Left kidney (tissue), 8 donors: ENCODE results near the gene MRPS14. TPM values are rescaled to one million over a fixed set of nuclear protein-coding genes. Genes with fewer than 3 reads are reported as not detected.
"Not testable (repeated sequence)": the region's sequence is repeated elsewhere in the genome, so short reads cannot be mapped to it uniquely, and the experiment has no call there.

Experiments
- DNase-seq: peaks from one replicate; pipeline ENCODE4 v3.0.0-alpha.2; 2013
- long read RNA-seq, 8 donors: transcript quantifications; one replicate each; lab custom pipeline, GENCODE V29; 2026
- polyA plus RNA-seq: library from polyadenylated mRNA; unstranded; fragments of 120-200 nt; gene quantifications from one replicate; pipeline ENCODE4 v1.2.1, GENCODE V29; 2013; ENCODE audit not compliant: insufficient read length

Gene MRPS14
- 52.9 TPM for polyA plus RNA-seq
- long read RNA-seq, donor 1, transcript MRPS14-202 (3 exons, 2,115 nt) = major isoform, 69 of 86 reads
- long read RNA-seq, donor 1, partial matches to known transcripts = 16 of 86 reads
- long read RNA-seq, donor 1, other reads (novel, unspliced or antisense) = 0 of 86 reads
- long read RNA-seq, donor 2, transcript MRPS14-201 (3 exons, 910 nt) = minor isoform, 5 of 61 reads
- long read RNA-seq, donor 2, transcript MRPS14-202 (3 exons, 2,115 nt) = major isoform, 49 of 61 reads
- long read RNA-seq, donor 2, partial matches to known transcripts = 7 of 61 reads
- long read RNA-seq, donor 2, other reads (novel, unspliced or antisense) = 0 of 61 reads
- long read RNA-seq, donor 3, transcript MRPS14-202 (3 exons, 2,115 nt) = major isoform, 42 of 349 reads
- long read RNA-seq, donor 3, partial matches to known transcripts = 189 of 349 reads
- long read RNA-seq, donor 3, other reads (novel, unspliced or antisense) = 114 of 349 reads
- long read RNA-seq, donor 4, transcript MRPS14-202 (3 exons, 2,115 nt) = major isoform, 5 of 10 reads
- long read RNA-seq, donor 4, partial matches to known transcripts = 5 of 10 reads
- long read RNA-seq, donor 4, other reads (novel, unspliced or antisense) = 0 of 10 reads
- long read RNA-seq, donor 5, transcript MRPS14-202 (3 exons, 2,115 nt) = major isoform, 113 of 134 reads
- long read RNA-seq, donor 5, partial matches to known transcripts = 18 of 134 reads
- long read RNA-seq, donor 5, other reads (novel, unspliced or antisense) = 0 of 134 reads
- long read RNA-seq, donor 6, transcript MRPS14-202 (3 exons, 2,115 nt) = major isoform, 61 of 82 reads
- long read RNA-seq, donor 6, transcript MRPS14-201 (3 exons, 910 nt) = minor isoform, 5 of 82 reads
- long read RNA-seq, donor 6, partial matches to known transcripts = 16 of 82 reads
- long read RNA-seq, donor 6, other reads (novel, unspliced or antisense) = 0 of 82 reads
- long read RNA-seq, donor 7, transcript MRPS14-201 (3 exons, 910 nt) = minor isoform, 6 of 105 reads
- long read RNA-seq, donor 7, transcript MRPS14-202 (3 exons, 2,115 nt) = major isoform, 84 of 105 reads
- long read RNA-seq, donor 7, partial matches to known transcripts = 15 of 105 reads
- long read RNA-seq, donor 7, other reads (novel, unspliced or antisense) = 0 of 105 reads
- long read RNA-seq, donor 8, transcript MRPS14-202 (3 exons, 2,115 nt) = major isoform, 24 of 30 reads
- long read RNA-seq, donor 8, partial matches to known transcripts = 5 of 30 reads
- long read RNA-seq, donor 8, other reads (novel, unspliced or antisense) = 0 of 30 reads

GRCh38 chr1:175023043-175023921, at the start of gene MRPS14:
Gene MRPS14, minus strand, starts transcription at chr1:175023425. Its CDS starts 17 bp downstream, at chr1:175023408.
- peak; percentile 99 for DNase-seq

DNA sequence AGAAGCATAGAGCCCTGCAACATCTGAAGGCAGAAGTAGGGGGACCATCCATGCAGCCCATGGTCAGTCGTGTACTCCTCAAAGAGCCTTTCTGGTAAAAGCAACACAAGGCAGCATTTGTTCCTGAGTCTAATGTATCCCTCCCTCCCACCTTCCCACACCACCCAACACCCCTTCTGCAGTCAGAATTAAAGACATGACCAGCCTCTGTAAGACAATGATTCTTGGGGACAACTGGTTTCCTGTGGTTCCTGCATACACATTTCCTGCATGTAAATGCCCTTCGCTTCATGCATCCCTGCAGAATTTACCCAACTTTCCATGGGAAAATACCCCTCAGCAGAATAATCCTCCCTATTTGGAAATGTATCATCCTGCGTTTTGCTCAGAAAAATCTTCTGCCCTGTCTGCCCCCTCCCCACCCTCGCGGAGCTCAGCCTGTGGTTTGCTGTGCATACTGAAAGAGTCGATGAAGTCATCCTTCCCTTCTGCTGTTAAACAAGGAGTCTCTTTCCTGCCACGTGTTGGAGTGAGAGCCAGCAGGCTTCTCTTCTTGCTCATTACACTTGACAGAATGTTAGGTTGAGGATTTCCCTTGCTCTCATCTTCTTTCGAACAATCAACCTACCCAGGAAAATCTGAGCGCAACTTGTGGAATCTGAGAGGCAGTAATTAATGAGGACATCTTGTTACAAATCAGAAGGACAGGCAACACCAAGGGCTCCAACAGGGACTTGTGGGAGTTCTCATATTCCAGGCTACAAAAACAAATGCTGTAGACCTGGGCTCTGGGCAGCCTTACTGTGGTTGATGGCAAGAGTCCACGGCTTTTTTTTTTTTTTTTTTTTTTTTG, 49.1 kb upstream of the MRPS14 start:
- DNase-seq = peak; percentile 66

- DNase-seq = no peak
These were observed 48.2 kb upstream of the MRPS14 start for GRCh38 chr1:175071276-175071943.

- DNase-seq = no peak
These were observed 47.6 kb upstream of the MRPS14 start for GRCh38 chr1:175070818-175071217.

GRCh38 chr1:175067362-175068106, 44.3 kb upstream of the MRPS14 start, which contains the start of gene TNN:
Gene TNN, plus strand, starts transcription at chr1:175067833. Its CDS starts 9,586 bp downstream, at chr1:175077419.
- DNase-seq = no peak

DNA sequence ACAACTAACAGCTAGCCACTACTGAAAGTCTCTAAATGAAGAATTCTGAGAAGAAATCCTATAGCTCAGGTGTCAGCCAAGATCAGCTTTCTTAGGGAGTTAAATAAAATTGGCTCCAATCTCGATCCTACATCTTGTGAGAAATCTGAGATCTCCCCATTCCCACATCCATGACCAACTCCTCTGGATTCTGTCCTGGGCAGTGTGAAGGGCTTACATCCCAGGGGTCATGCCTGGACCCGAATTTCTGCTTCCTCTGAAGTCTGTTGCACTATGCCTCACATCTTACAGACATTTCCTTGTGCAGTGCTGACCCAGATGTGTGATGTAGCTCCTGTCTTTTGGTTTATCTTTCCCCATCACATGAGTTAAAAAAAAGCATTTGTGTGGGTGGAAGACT, 39.6 kb upstream of the MRPS14 start:
- DNase-seq = no peak

DNA sequence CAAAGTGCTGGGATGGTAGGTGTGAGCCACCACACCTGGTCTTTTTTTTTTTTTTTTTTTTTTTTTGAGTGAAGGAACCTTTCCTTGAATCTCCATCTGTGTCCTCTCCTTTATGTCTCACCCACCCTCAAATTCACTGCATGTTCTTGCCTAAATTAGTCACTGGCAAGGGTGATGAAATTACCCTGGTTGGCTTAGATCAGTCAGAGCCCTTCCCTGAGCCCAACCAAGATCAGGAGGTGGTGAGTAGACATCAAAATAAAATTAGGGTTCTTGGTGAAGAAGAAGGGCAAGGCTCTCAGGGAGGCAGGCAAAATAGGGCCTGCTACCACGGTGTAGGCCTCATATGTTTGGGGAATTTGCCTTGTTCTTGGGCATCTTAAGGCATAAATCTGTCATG, 39.1 kb upstream of the MRPS14 start:
- DNase-seq = no peak

GRCh38 chr1:175054736-175055135, 31.5 kb upstream of the MRPS14 start:
- no peak for DNase-seq

DNA sequence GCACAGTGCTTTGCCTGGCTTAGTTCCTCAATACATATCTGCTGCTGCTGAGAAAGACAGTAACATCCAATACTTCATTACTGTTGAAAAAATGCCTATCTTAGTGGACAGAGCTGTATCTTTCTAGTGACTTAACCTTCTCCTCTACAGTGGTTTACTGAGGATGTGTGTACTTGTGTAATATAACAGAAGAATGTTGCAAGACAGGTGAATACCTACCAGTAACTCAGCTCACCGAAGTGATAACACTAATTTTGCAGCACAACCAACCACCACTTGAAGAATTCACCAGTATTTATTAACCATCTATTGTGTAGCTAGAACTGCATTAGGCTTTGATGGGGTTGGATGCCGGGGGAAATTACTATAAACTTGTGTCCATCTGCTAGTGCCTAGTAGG, 27.8 kb upstream of the MRPS14 start:
- no peak for DNase-seq

GRCh38 chr1:175045519-175045918, 22.3 kb upstream of the MRPS14 start:
- no peak for DNase-seq

GRCh38 chr1:175045097-175045496, 21.9 kb upstream of the MRPS14 start:
- DNase-seq = no peak

- not testable (repeated sequence) for DNase-seq
These were observed 21.4 kb upstream of the MRPS14 start for GRCh38 chr1:175044591-175044990.

GRCh38 chr1:175043824-175044223, 20.6 kb upstream of the MRPS14 start:
- no peak for DNase-seq

DNA sequence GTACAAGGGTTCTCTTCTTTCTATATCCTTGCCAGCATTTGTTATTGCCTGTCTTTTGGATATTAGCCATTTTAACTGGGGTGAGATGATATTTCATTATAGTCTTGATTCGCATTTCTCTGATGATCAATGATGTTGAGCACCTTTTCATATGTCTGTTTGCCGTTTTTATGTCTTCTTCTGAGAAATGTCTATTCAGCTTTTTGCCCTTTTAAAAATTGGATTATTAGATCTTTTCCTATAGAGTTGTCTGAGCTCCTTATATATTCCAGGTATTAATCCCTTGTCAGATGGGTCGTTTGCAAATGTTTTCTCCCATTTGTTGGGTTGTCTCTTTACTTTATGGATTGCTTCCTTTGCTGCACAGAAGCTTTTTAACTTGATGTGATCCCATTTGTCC, 19.4 kb upstream of the MRPS14 start:
- DNase-seq = no peak

DNA sequence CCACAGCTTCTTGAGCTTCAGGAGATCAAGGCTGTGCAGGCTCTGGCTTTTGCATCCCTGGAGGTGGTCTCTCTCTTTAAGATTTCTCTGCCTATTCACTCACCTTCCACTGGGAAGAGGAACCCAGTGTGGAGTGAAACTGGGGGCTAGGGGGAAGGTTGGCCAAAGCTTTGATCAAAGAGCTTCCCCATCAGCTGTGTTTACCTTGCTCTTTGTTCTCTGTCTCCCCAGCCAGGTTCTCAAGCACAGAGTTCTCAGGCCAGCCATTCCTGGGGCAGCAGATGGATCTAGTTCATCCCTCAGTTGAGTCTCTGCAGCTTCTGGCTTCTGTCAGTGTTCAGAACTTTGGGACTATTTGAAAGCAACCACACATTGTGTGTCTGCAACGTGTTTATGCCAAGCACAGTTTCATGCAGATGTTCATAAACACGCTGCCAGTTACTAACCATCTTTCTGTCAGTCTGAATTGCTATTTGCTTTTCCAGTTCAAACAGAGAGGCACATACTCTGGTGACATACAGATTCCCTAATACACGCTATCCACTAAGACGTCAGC, 17.2 kb upstream of the MRPS14 start:
- no peak for DNase-seq

- DNase-seq = no peak
These were observed 14.2 kb upstream of the MRPS14 start for GRCh38 chr1:175037416-175037815.

DNA sequence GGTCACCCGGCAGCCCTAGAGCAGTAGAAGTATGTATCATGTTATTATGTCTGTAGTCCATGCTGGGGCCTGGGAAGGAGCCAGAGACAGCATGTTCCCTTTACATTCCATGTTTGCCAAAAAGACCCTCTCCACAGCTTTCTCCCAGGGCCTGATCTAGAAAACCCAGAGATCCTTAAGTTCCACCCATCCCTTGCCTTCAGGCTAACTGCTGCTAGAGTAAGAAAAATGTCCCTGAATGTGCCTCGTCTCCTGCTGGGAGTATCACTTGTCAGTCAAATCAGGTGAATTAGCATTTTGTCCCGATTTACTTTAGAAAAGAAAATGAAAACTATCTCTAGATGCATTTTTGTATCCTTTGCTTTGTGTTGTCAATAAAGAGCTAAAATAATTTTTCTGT, 13.3 kb upstream of the MRPS14 start:
- DNase-seq = no peak

DNA sequence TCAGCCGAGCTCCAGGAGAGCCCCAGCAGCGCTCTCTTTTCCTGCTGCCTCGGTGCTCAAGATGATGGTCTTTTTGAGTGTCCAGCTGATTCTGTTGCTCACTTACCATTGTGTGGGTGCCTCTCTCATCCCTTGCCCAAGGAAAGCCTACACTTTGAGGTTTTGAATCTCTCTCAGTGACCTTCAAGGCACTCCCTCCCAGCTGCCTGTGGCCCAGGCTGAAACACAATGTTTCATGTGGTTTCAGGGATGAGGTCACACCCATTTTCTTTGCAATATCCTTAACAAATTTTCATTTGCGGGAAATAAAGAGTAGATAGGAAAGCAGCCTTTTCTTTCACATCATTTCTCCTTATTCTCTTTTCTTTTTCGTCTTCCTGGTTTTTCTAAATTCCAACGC, 12.6 kb upstream of the MRPS14 start:
- DNase-seq = no peak
